ENCODE results near the gene ZC3H14.

The ZC3H14 gene

GRCh38 chr14:88599761-88600439, 37.1 kb downstream of the ZC3H14 start:
- no peak for TF ChIP-seq REST (IDR thresholded peaks at IDR 0.05; ENCODE audit: insufficient read depth in 1 of 2, low read depth in 2 of 2, low read length in 2 of 2)
- no peak for TF ChIP-seq FOXP2 (optimal IDR thresholded peaks at IDR 0.05; ENCODE audit: borderline replicate concordance, extremely low read depth, extremely low read length, insufficient read depth)
- TF ChIP-seq TAF1 (IDR thresholded peaks at IDR 0.05; ENCODE audit: borderline replicate concordance, insufficient read depth, low read length) = no peak
- no peak for TF ChIP-seq POLR2AphosphoS5 (IDR thresholded peaks at IDR 0.05; ENCODE audit: low read depth, low read length)
- TF ChIP-seq SIN3A (IDR thresholded peaks at IDR 0.05; ENCODE audit: borderline replicate concordance, insufficient read depth, low read length) = no peak

- TF ChIP-seq FOXP2 (optimal IDR thresholded peaks at IDR 0.05; ENCODE audit: borderline replicate concordance, extremely low read depth, extremely low read length, insufficient read depth) = no peak
- no peak for TF ChIP-seq REST (IDR thresholded peaks at IDR 0.05; ENCODE audit: insufficient read depth in 1 of 2, low read depth in 2 of 2, low read length in 2 of 2)
Observed at GRCh38 chr14:88604212-88604611, 41.4 kb downstream of the ZC3H14 start.

GRCh38 chr14:88605594-88605993, 42.8 kb downstream of the ZC3H14 start:
- TF ChIP-seq POLR2AphosphoS5 (IDR thresholded peaks at IDR 0.05; ENCODE audit: low read depth, low read length) = no peak
- TF ChIP-seq FOXP2 (optimal IDR thresholded peaks at IDR 0.05; ENCODE audit: borderline replicate concordance, extremely low read depth, extremely low read length, insufficient read depth) = no peak
- no peak for TF ChIP-seq TAF1 (IDR thresholded peaks at IDR 0.05; ENCODE audit: borderline replicate concordance, insufficient read depth, low read length)
- no peak for TF ChIP-seq REST (IDR thresholded peaks at IDR 0.05; ENCODE audit: insufficient read depth in 1 of 2, low read depth in 2 of 2, low read length in 2 of 2)
- TF ChIP-seq SIN3A (IDR thresholded peaks at IDR 0.05; ENCODE audit: borderline replicate concordance, insufficient read depth, low read length) = no peak

- no peak for TF ChIP-seq REST (IDR thresholded peaks at IDR 0.05; ENCODE audit: insufficient read depth in 1 of 2, low read depth in 2 of 2, low read length in 2 of 2)
- no peak for TF ChIP-seq POLR2AphosphoS5 (IDR thresholded peaks at IDR 0.05; ENCODE audit: low read depth, low read length)
- TF ChIP-seq TAF1 (IDR thresholded peaks at IDR 0.05; ENCODE audit: borderline replicate concordance, insufficient read depth, low read length) = no peak
- no peak for TF ChIP-seq FOXP2 (optimal IDR thresholded peaks at IDR 0.05; ENCODE audit: borderline replicate concordance, extremely low read depth, extremely low read length, insufficient read depth)
- no peak for TF ChIP-seq SIN3A (IDR thresholded peaks at IDR 0.05; ENCODE audit: borderline replicate concordance, insufficient read depth, low read length)
Observed at GRCh38 chr14:88607829-88608228, 45.0 kb downstream of the ZC3H14 start.

GRCh38 chr14:88611878-88612277, 49.0 kb downstream of the ZC3H14 start:
- no peak for TF ChIP-seq FOXP2 (optimal IDR thresholded peaks at IDR 0.05; ENCODE audit: borderline replicate concordance, extremely low read depth, extremely low read length, insufficient read depth)
- TF ChIP-seq SIN3A (IDR thresholded peaks at IDR 0.05; ENCODE audit: borderline replicate concordance, insufficient read depth, low read length) = no peak
- no peak for TF ChIP-seq POLR2AphosphoS5 (IDR thresholded peaks at IDR 0.05; ENCODE audit: low read depth, low read length)
- no peak for TF ChIP-seq REST (IDR thresholded peaks at IDR 0.05; ENCODE audit: insufficient read depth in 1 of 2, low read depth in 2 of 2, low read length in 2 of 2)
- TF ChIP-seq TAF1 (IDR thresholded peaks at IDR 0.05; ENCODE audit: borderline replicate concordance, insufficient read depth, low read length) = no peak
